Duodenal mucosa (tissue), 2 donors: ENCODE data around the gene TTC16.

ENCODE experiments used
- H3K27ac ChIP-seq: one replicate; pipeline ENCODE4 v1.7.0; 2013; ENCODE audit warnings: low read depth, low read length
- H3K27me3 ChIP-seq, 2 donors: one replicate each; pipeline ENCODE4 v1.7.0; 2013; ENCODE audit warnings: low read length in 2 of 2, control low read depth in 1 of 2; ENCODE audit not compliant: insufficient read depth in 2 of 2, control insufficient read depth in 1 of 2
- H3K36me3 ChIP-seq, 2 donors: one replicate each; pipeline ENCODE4 v1.7.0; 2013; ENCODE audit warnings: low read length in 2 of 2, control low read depth in 1 of 2; ENCODE audit not compliant: insufficient read depth in 2 of 2, control insufficient read depth in 1 of 2
- H3K4me1 ChIP-seq, 2 donors: one replicate each; pipeline ENCODE4 v1.7.0; 2013; ENCODE audit warnings: low read length in 2 of 2, control low read depth in 1 of 2; ENCODE audit not compliant: insufficient read depth in 2 of 2, control insufficient read depth in 1 of 2
- H3K4me3 ChIP-seq, 2 donors: one replicate each; pipeline ENCODE4 v1.7.0; 2013; ENCODE audit warnings: low read length in 2 of 2, low read depth in 1 of 2
- H3K9ac ChIP-seq, 2 donors: one replicate each; pipeline ENCODE4 v1.7.0; 2013; ENCODE audit warnings: low read length in 2 of 2, low read depth in 1 of 2
- H3K9me3 ChIP-seq, 2 donors: one replicate each; pipeline ENCODE4 v1.7.0; 2013; ENCODE audit warnings: low read length in 2 of 2, control low read depth in 1 of 2; ENCODE audit not compliant: control insufficient read depth in 1 of 2

The TTC16 gene

DNA sequence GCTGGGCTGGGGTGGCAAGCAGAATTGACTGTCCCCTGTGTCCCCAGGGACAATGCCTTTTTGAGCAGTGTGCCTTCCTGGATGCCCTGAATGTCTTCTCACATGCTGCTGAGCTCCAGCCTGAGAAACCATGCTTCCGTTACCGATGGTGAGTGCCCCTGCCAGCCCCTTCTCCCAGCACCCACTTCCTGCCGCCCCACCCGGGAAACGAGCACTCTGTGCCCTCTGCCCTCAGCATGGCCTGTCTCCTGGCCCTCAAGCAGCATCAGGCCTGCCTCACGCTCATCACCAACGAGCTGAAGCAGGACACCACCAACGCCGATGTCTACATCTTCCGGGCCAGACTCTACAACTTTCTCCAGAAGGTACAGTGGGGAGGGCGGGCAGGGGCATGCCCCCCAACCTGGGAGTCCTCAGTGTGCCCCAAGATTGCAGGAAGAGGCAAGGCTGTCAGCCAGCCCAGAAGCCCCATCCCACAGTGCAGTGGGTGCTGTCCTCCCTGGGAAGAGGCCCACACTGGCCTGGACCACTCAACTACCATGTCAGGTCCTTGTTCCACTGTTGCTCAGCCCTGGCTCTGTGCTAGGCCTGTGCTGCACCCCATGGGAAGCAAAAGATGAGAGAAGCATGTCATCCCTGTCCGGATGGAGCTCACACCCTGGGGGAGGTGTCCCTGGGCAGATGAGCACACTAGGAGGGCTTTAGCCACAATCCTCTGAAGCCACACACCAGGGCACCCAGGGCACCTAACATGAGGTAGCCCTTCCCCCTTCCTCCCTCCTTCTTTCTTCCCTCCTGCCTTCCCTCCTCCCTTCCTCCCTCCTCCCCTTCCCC is 4.4 kb downstream of the TTC16 start:
- Histone ChIP-seq H3K27me3 (no peaks in the 10 kb centered on the region), H3K4me3 (no peak overlapping the region), H3K4me1 (peaks cover 3 to 13% of the 10 kb centered on the region in 2 donors), H3K9ac (no peak overlapping the region), H3K27ac (no peak overlapping the region), H3K9me3 (no peaks in the 10 kb centered on the region), H3K36me3 (no peaks in the 10 kb centered on the region)

DNA sequence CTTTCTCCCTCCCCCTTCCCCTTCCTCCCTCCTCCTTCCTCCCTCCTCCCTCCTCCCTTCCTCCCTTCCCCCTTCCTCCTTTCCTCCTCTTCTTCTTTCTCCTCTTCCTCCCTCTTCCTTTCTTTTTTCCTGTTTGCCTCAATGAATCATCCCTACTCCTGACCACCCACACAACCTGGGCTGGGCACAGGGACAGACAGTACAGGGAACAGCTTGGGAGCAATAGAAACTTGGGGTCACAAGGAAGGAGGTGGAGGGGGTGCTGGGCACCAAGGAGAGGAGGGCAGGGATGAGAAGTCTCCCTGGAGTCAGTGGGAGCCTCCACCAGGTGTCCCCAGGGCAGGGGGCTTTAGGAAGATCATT is 5.0 kb downstream of the TTC16 start:
- H3K9me3 ChIP-seq = no peaks in the 10 kb centered on the region
- no peak overlapping the region for H3K9ac ChIP-seq
- H3K27ac ChIP-seq = no peak overlapping the region
- H3K4me1 ChIP-seq = peaks cover 3 to 13% of the 10 kb centered on the region in 2 donors
- H3K27me3 ChIP-seq = no peaks in the 10 kb centered on the region
- no peak overlapping the region for H3K4me3 ChIP-seq
- H3K36me3 ChIP-seq = no peaks in the 10 kb centered on the region

DNA sequence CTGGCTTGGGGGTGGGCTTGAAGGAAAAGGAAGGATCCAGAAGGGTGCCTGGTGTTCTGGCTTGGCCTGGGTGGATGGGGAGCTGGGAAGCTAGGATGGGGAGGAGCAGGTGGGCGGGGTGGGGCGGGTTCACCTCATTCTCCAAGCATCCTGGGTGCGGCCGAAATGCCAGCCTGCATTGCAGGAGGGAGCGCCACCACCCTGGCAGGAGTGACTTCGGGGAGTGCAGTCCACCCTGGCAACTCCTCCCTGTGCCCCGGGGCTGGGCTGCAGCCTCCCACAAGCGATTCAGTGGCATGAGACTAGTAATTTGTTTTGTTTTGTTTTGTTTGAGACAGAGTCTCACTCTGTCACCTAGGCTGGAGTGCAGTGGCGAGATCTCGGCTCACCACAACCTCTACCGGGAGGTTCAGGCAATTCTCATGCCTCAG is 5.5 kb downstream of the TTC16 start:
- Histone ChIP-seq H3K27me3 (no peaks in the 10 kb centered on the region), H3K9me3 (no peaks in the 10 kb centered on the region), H3K9ac (no peak overlapping the region), H3K27ac (no peak overlapping the region), H3K4me3 (no peak overlapping the region), H3K36me3 (no peaks in the 10 kb centered on the region), H3K4me1 (peaks cover 0 to 7% of the 10 kb centered on the region in 2 donors)

DNA sequence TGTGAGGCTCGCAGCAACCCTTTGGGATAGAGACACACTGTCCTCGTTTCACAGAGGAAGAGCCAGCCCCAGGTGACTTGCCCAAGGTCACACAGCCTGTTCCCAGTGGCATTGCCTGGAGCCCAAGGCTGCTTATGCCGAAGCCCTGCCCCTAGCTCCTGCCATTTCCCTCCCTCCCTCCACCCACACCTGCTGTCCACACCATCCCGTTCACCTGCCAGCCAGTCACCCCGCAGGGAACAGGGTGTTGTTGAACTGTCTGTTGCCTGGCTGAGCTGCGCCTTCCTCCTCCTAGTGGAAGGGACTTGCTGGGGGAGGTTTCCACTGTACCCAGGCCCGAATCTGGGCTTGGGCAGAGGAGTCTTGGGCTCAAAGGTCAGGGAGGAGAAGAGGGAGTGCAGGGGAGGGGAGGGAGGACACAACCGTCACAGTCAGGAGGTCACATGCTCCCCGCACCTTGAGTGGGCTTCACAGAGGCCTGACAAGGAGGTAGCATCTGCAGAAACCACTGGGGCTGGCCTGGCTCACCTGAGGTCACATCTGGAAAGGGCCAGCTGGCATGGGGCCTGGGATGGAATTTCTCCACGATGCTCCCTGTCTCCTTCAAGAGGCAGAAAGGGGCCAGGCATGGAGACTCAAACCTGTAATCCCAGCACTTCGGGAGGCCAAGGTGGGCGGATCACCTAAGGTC is 6.3 kb downstream of the TTC16 start:
- H3K27me3 ChIP-seq = no peaks in the 10 kb centered on the region

DNA sequence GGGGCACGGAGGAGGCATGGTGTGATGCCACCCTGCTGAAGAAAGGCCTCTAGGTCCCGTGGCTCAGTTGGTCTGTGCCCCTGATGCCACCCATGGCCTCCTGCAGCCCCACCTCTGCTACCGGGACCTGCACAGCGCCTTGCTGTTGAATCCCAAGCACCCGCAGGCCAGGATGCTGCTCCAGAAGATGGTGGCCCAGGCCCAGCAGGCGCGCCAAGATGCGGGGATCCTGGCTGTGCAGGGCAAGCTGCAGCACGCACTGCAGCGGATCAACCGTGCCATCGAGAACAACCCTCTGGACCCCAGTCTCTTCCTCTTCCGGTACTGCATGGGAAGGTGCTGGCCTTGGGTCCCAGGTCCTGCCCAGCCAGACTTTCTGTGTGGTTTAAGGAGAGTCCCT is 7.1 kb downstream of the TTC16 start:
- Histone ChIP-seq H3K9me3 (no peaks in the 10 kb centered on the region), H3K9ac (no peak overlapping the region), H3K4me3 (no peak overlapping the region), H3K27me3 (no peaks in the 10 kb centered on the region), H3K4me1 (peaks cover 0 to 6% of the 10 kb centered on the region in 2 donors), H3K36me3 (no peaks in the 10 kb centered on the region), H3K27ac (no peak overlapping the region)

More for the DNA sequence above, 6.3 kb downstream of the TTC16 start:
- Histone ChIP-seq H3K9ac (no peak overlapping the region), H3K27ac (no peak overlapping the region), H3K4me3 (no peak overlapping the region), H3K4me1 (peaks cover 0 to 6% of the 10 kb centered on the region in 2 donors), H3K9me3 (no peaks in the 10 kb centered on the region), H3K36me3 (no peaks in the 10 kb centered on the region)

DNA sequence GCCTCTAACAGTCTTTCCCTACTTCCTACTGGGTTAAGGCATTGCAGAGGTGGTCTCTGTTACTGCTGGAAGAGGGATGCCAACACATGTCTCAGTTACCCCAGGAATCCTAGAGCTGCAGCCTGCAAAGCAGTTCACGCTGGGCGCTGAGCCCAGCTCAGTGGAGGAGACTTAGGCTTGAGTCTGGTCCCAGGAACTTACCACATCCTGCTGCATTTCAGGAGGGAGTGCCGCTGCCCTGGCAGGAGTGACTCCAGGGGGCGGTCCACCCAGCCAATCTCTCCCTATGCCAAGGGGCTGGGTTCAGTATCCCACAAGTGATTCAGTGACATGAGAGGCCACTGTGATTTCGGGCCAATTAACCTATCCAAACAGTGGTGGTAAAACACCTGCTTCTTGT is 7.6 kb downstream of the TTC16 start:
- Histone ChIP-seq H3K9me3 (no peaks in the 10 kb centered on the region), H3K36me3 (no peaks in the 10 kb centered on the region), H3K9ac (no peak overlapping the region), H3K27me3 (no peaks in the 10 kb centered on the region), H3K4me1 (peaks cover 0 to 6% of the 10 kb centered on the region in 2 donors), H3K27ac (no peak overlapping the region), H3K4me3 (no peak overlapping the region)

DNA sequence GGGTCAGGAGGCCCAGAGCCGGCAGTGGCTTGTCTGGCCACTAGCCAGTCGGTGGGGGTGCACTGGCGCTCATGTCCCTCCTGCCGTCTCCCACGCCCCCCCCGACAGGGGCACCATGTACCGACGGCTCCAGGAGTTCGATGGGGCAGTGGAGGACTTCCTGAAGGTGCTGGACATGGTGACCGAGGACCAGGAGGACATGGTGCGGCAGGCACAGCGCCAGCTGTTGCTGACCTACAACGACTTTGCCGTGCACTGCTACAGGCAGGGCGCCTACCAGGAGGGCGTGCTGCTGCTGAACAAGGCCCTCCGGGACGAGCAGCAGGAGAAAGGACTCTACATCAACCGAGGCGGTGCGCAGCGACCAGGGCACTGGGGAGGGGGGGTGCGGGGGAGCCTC is 8.1 kb downstream of the TTC16 start:
- H3K9ac ChIP-seq = no peak overlapping the region
- H3K27ac ChIP-seq = no peak overlapping the region
- H3K36me3 ChIP-seq = no peaks in the 10 kb centered on the region
- H3K4me3 ChIP-seq = no peak overlapping the region
- H3K4me1 ChIP-seq = peaks cover 0 to 6% of the 10 kb centered on the region in 2 donors
- no peaks in the 10 kb centered on the region for H3K9me3 ChIP-seq
- no peaks in the 10 kb centered on the region for H3K27me3 ChIP-seq

DNA sequence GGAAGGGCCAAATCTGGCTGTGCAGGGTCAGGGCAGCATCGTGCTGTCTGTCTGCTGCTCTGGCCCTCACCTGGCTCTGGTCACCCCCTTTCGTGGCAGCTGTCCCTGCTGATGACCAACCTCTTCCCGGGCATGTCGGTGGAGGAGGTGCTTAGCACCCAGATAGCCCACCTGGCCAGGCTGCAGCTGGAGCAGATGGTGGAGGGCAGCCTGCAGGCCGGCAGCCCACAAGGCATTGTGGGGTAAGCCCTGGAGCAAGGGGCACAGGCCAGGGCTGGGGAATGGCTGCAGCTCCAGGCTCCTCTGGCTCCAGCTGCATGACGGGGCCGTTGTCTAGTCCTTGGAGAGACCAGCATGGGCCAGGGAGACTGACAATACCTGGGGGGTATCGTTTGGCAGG is 11.0 kb downstream of the TTC16 start:
- Histone ChIP-seq H3K4me3 (no peak overlapping the region), H3K27me3 (no peaks in the 10 kb centered on the region), H3K36me3 (peaks cover 0 to 5% of the 10 kb centered on the region in 2 donors), H3K4me1 (peaks cover 0 to 5% of the 10 kb centered on the region in 2 donors), H3K9me3 (no peaks in the 10 kb centered on the region), H3K27ac (no peak overlapping the region), H3K9ac (no peak overlapping the region)

DNA sequence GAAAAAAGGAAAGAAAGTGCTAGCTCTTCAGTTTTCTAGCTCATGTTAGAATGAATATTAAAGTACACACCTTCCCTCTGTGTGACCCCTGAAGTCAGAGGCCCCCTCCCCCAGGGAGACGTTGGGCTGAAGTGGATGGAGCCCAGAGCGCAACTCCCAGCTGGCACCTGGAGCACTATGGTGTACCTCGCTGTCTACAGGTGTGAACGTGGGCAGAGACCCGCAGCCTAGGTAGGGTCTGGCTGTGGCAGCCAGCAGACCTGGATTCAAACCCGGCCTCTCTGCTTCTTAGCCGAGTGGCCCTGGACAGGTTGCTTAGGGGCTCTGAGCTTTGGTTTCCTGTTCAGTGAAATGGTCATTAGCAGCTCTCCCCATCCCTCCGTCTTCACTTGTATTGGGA is 12.9 kb downstream of the TTC16 start:
- Histone ChIP-seq H3K9me3 (no peaks in the 10 kb centered on the region), H3K27me3 (no peaks in the 10 kb centered on the region), H3K27ac (no peak overlapping the region), H3K9ac (no peak overlapping the region), H3K4me3 (no peak overlapping the region), H3K4me1 (peaks cover 0 to 2% of the 10 kb centered on the region in 2 donors), H3K36me3 (peaks cover 0 to 8% of the 10 kb centered on the region in 2 donors)

DNA sequence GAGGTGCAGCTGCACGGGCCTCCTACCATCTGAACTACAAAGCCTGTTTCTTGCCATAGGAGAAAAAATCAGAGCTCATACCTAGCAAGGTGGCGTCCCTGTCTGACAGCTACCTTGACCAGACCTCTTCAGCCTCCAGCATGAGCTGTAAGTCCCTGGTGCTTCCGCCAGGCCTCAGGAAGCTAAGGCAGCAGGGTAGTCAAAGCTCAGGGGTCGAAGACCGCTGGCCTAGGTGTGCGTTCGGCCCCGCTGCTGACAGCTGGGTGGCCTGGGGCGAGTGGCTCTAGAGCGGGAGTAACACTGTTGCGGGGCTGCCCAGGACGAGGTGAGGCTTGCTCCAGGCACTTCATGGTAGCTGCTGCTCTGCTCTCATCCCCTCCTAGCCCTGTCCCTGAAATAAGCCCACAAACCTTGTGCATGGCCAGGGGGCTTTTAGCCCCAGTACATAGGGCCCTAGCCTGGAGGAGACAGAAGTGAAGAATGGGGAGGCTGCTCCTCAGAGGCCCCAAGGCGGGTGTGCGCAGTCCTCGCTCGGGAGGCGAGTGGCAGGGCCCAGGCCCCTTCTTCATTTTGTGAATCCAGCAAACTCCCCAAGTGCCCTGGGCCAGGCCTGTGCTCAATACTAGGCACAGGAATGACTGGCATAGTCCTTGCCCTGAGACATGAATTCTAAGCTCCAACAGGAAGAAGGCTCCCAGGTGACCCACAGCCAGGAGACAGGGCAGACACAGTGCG is 13.8 kb downstream of the TTC16 start:
- H3K4me3 ChIP-seq = no peak overlapping the region
- peaks cover 0 to 8% of the 10 kb centered on the region in 2 donors for H3K36me3 ChIP-seq
- H3K9ac ChIP-seq = no peak overlapping the region
- no peaks in the 10 kb centered on the region for H3K27me3 ChIP-seq
- no peaks in the 10 kb centered on the region for H3K9me3 ChIP-seq
- peaks cover 7 to 11% of the 10 kb centered on the region in 2 donors for H3K4me1 ChIP-seq
- no peak overlapping the region for H3K27ac ChIP-seq
